IMR-90 (cell line): ENCODE measurements around the gene WBP1L. TPM values are rescaled to one million over a fixed set of nuclear protein-coding genes. Genes with fewer than 3 reads are reported as not detected.

Source experiments
- ATAC-seq: fragments of 200-7000 bp; cut with Tn5 transposase; 2 replicates; pipeline ENCODE4 v1.9.1; 2020; ENCODE audit warnings: low read depth, mild to moderate bottlenecking, moderate library complexity
- BruUV-seq: library from RNA; stranded (reverse); fragments of 400-500 nt; replicated peaks from 2 replicates; lab custom pipeline; 2021; lab: Mats Ljungman, UMichigan
- CTCF ChIA-PET: fragments of 300-600 bp; formaldehyde crosslinking; extraction: SDS; loops from one replicate; lab custom pipeline; 2021; ENCODE audit warnings: antibody characterized with exemption; lab: Yijun Ruan, JAX
- POLR2A ChIA-PET: fragments of 300-600 bp; sonication (Branson Sonifier 250); formaldehyde crosslinking; loops from one replicate; lab custom pipeline; 2022; ENCODE audit warnings: antibody characterized with exemption; ENCODE audit not compliant: unreplicated experiment; lab: Charles Lee
- DNase-seq: peaks from one replicate; pipeline ENCODE4 v3.0.0; 2013
- H2AFZ ChIP-seq: replicated peaks from 2 replicates; pipeline ENCODE3; 2013; ENCODE audit warnings: low read length, mild to moderate bottlenecking; ENCODE audit not compliant: poor library complexity
- H2AK5ac ChIP-seq: 2 replicates; pipeline ENCODE4 v1.6.1; 2013; ENCODE audit warnings: low read depth, low read length, inconsistent platforms
- H2AK9ac ChIP-seq: replicated peaks from 2 replicates; pipeline ENCODE3; 2013; ENCODE audit warnings: mild to moderate bottlenecking, low read depth, low read length, moderate library complexity; ENCODE audit not compliant: poor library complexity
- H2BK120ac ChIP-seq: 2 replicates; pipeline ENCODE4 v1.6.1; 2013; ENCODE audit warnings: low read depth, low read length, inconsistent platforms
- H2BK15ac ChIP-seq: 3 replicates; pipeline ENCODE4 v1.6.1; 2013; ENCODE audit warnings: low read depth, low read length, inconsistent platforms
- H2BK20ac ChIP-seq: 2 replicates; pipeline ENCODE4 v1.6.1; 2013; ENCODE audit warnings: low read depth, mild to moderate bottlenecking, inconsistent platforms, low read length, moderate library complexity
- H2BK5ac ChIP-seq: 2 replicates; pipeline ENCODE4 v1.6.1; 2013; ENCODE audit warnings: mild to moderate bottlenecking, low read depth, low read length, inconsistent platforms; ENCODE audit not compliant: poor library complexity, severe bottlenecking
- H3K14ac ChIP-seq: replicated peaks from 2 replicates; pipeline ENCODE4 v1.6.1; 2013; ENCODE audit warnings: low read depth, low read length, inconsistent platforms
- H3K18ac ChIP-seq: 2 replicates; pipeline ENCODE4 v1.6.1; 2013; ENCODE audit warnings: low read depth, low read length, control low read depth
- H3K23ac ChIP-seq: 2 replicates; pipeline ENCODE4 v1.6.1; 2013; ENCODE audit warnings: low read depth, low read length, inconsistent platforms
- H3K27ac ChIP-seq: 2 replicates; pipeline ENCODE4 v1.5.1; 2013; ENCODE audit warnings: mild to moderate bottlenecking, control low read depth, low read length; ENCODE audit not compliant: insufficient read depth
- H3K27me3 ChIP-seq: 2 replicates; pipeline ENCODE4 v1.6.1; 2013; ENCODE audit warnings: low read length; ENCODE audit not compliant: control insufficient read depth, insufficient read depth
- H3K36me3 ChIP-seq: 2 replicates; pipeline ENCODE4 v1.6.1; 2013; ENCODE audit warnings: low read length, mixed read lengths; ENCODE audit not compliant: control insufficient read depth, insufficient read depth
- H3K4ac ChIP-seq: 2 replicates; pipeline ENCODE4 v1.6.1; 2013; ENCODE audit warnings: low read depth, low read length, inconsistent platforms
- H3K4me1 ChIP-seq: 2 replicates; pipeline ENCODE4 v1.6.1; 2013; ENCODE audit warnings: low read length, mixed read lengths; ENCODE audit not compliant: control insufficient read depth, insufficient read depth
- H3K4me2 ChIP-seq: 2 replicates; pipeline ENCODE4 v1.6.1; 2013; ENCODE audit warnings: low read depth, mild to moderate bottlenecking, control low read depth, low read length, moderate library complexity
- H3K4me3 ChIP-seq: 2 replicates; pipeline ENCODE4 v1.5.1; 2013; ENCODE audit warnings: low read depth, mild to moderate bottlenecking, control low read depth, low read length, moderate library complexity; ENCODE audit not compliant: insufficient read depth
- H3K56ac ChIP-seq: 2 replicates; pipeline ENCODE4 v1.6.1; 2013; ENCODE audit warnings: low read length, inconsistent platforms; ENCODE audit not compliant: insufficient read depth; ENCODE audit errors: extremely low read depth
- H3K79me1 ChIP-seq, 2 experiments: 2 replicates each; pipeline ENCODE4 v1.6.1; 2013; ENCODE audit warnings: low read length in 2 of 2, inconsistent platforms in 1 of 2, low read depth in 1 of 2
- H3K9ac ChIP-seq: 2 replicates; pipeline ENCODE4 v1.6.1; 2013; ENCODE audit warnings: low read depth, low read length, control low read depth
- H3K9me1 ChIP-seq: 2 replicates; pipeline ENCODE4 v1.6.1; 2013; ENCODE audit warnings: low read length, inconsistent platforms; ENCODE audit not compliant: insufficient read depth
- H3K9me3 ChIP-seq: 2 replicates; pipeline ENCODE4 v1.6.1; 2013; ENCODE audit warnings: low read length; ENCODE audit not compliant: control insufficient read depth, insufficient read depth
- H4K20me1 ChIP-seq: 2 replicates; pipeline ENCODE4 v1.6.1; 2013; ENCODE audit warnings: low read length, inconsistent platforms; ENCODE audit not compliant: insufficient read depth
- H4K5ac ChIP-seq: 2 replicates; pipeline ENCODE4 v1.6.1; 2013; ENCODE audit warnings: mild to moderate bottlenecking, low read depth, low read length, control low read depth
- H4K8ac ChIP-seq, 2 experiments: 2 replicates each; pipeline ENCODE4 v1.6.1; 2013; ENCODE audit warnings: low read depth in 2 of 2, low read length in 2 of 2, control low read depth in 1 of 2, inconsistent platforms in 1 of 2
- H4K91ac ChIP-seq: 2 replicates; pipeline ENCODE4 v1.6.1; 2013; ENCODE audit warnings: low read depth, low read length, inconsistent platforms; ENCODE audit not compliant: insufficient read depth
- FOS ChIP-seq: fragments of 150-350 bp; IDR thresholded peaks from 2 replicates; pipeline ENCODE4 v1.6.1; 2016; ENCODE audit warnings: low read depth, low read length
- MAFK ChIP-seq: IDR thresholded peaks from 2 replicates; pipeline ENCODE4 v1.6.1; 2012; ENCODE audit warnings: low read depth, low read length, improper control_type of control experiment
- MXI1 ChIP-seq: IDR thresholded peaks from 2 replicates; pipeline ENCODE4 v1.6.1; 2012; ENCODE audit warnings: low read depth, mild to moderate bottlenecking, low read length, moderate library complexity, borderline replicate concordance
- WGBS, 2 experiments: methylation state at CpG; one replicate each; pipeline versions ENCODE4 v1.1.5 to v1.1.7; 2013; ENCODE audit warnings: missing lambda C conversion rate in 2 of 2; ENCODE audit not compliant: insufficient read length in 1 of 2; ENCODE audit errors: extremely low coverage in 2 of 2; 5-methylcytosine and 5-hydroxymethylcytosine counted together
- dilution Hi-C: fragments of 300-500 bp; cut with HindIII; formaldehyde crosslinking; loops from one replicate; pipeline ENCODE4 v1.14.3; 2018; ENCODE audit warnings: low sequenced_read_pairs; ENCODE audit not compliant: unreplicated experiment
- in situ Hi-C: fragments of 300-500 bp; cut with MboI; formaldehyde crosslinking; loops from 3 replicates; pipeline ENCODE4 v1.14.3; 2019; ENCODE audit warnings: low sequenced_read_pairs, inconsistent platforms, mixed read lengths
- intact Hi-C: fragments of 100-400 bp; cut with micrococcal nuclease; formaldehyde crosslinking; loops from 2 replicates; pipeline ENCODE4 v1.10.0; 2022
- polyA plus RNA-seq, 3 experiments: library from polyadenylated mRNA; depleted of rRNA; stranded (reverse); fragments of >200 nt; gene quantifications; 2 replicates each; pipeline ENCODE4 v1.2.3, GENCODE V29; 2012; ENCODE audit warnings: low replicate concordance in 1 of 3
- total RNA-seq: library from RNA; depleted of rRNA; stranded (reverse); fragments of >200 nt; gene quantifications from 2 replicates; pipeline ENCODE4 v1.2.3, GENCODE V29; 2012

WBP1L gene
- total and polyA plus RNA-seq, 2 of the 4 experiments (the other 2 are of a cell fraction) = 20.7 to 31.0 TPM

GRCh38 chr10:102796407-102797176 lies 52.8 kb downstream of the WBP1L start:
- ATAC-seq (peak; percentile 82), DNase-seq (peak; percentile 41)
- Histone ChIP-seq H3K23ac (0 out of 2 replicates have a peak overlapping the region, but pooled peaks have one; percentile 23), H2BK5ac (no peak overlapping the region), H3K14ac (no peak overlapping the region; the same call in 1 of the 2 replicates), H2AFZ (no peak overlapping the region), H3K4me2 (no peak overlapping the region; the same call in 1 of the 2 replicates), H3K79me1 (peaks cover 19 to 57% of the 10 kb centered on the region in 2 experiments), H4K8ac (no peak overlapping the region), H2AK9ac (peak overlapping the region; percentile 51), H3K18ac (no peak overlapping the region), H2BK15ac (no peak overlapping the region), H3K9me1 (peaks cover 19% of the 10 kb centered on the region), H3K9me3 (no peaks in the 10 kb centered on the region), H3K4ac (no peak overlapping the region), H4K91ac (no peak overlapping the region), H3K4me1 (peaks cover 16% of the 10 kb centered on the region), H2AK5ac (peak overlapping the region; percentile 52; the same call in 1 of the 2 replicates), H2BK20ac (no peak overlapping the region), H3K56ac (no peak overlapping the region), H3K4me3 (no peak overlapping the region), H3K36me3 (peaks cover 28% of the 10 kb centered on the region), H4K5ac (no peak overlapping the region), H3K27ac (no peak overlapping the region), H3K9ac (no peak overlapping the region), H3K27me3 (no peaks in the 10 kb centered on the region), H2BK120ac (no peak overlapping the region), H4K20me1 (peaks cover 64% of the 10 kb centered on the region)
- intact Hi-C loops = no loop called here
- dilution Hi-C loops = no loop called here
- ChIA-PET POLR2A (no interaction called here), CTCF (interaction anchor here (0.6 kb wide), 1 partner anchor 940 kb away, joined by 3 read pairs; no protein-coding TSS in a partner anchor)
- in situ Hi-C loops = no loop called here
- no TSS peak for BruUV-seq
- no CpG with 5 or more reads among the region's 9 CpGs for WGBS, 2 experiments
- TF ChIP-seq MAFK (peak; percentile 81), MXI1 (peak; percentile 50; the same call in 1 of the 2 replicates), FOS (no peak)
